ENCODE data around the gene CCNH.

Gene CCNH

DNA sequence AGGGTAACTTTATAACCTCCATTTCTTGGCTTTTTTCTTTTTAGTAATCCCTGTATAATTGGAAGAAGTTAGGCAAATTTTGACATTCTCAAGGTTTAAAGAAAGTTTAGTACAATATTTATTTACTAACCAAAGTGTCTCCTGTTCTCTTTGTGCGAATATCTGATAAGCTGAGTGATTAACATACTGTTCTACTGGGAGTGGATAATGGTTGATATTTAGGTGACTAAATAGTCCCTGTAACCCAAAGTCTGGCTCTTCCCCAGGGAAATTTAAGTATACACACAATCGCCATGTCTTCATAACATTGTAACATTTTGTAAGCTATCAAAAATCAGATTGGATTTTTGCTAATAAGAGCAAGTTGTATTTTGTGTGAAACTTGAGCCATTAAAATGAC lies 40.0 kb downstream of the CCNH start:
- Histone ChIP-seq H4K20me1 (ENCODE audit: insufficient read depth, low read length) (no peaks in the 10 kb centered on the region), H3F3A (ENCODE audit: insufficient read depth, low read length) (no peaks in the 10 kb centered on the region), H3K27ac (ENCODE audit: low read length) (no peak overlapping the region), H3K9me3 (replicated peaks; ENCODE audit: insufficient read depth, low read length) (no peaks in the 10 kb centered on the region), H2AFZ (ENCODE audit: low read length) (no peak overlapping the region), H3K9me2 (replicated peaks; ENCODE audit: insufficient read depth, low read length) (no peaks in the 10 kb centered on the region), H3K79me2 (ENCODE audit: low read length) (0 out of 2 replicates have a peak, but pooled peaks cover 2% of the 10 kb centered on the region), H3K9ac (ENCODE audit: low read length) (no peak overlapping the region), H3K4me3 (ENCODE audit: low read length) (no peak overlapping the region), H3K4me1 (ENCODE audit: low read length) (no peaks in the 10 kb centered on the region), H3K27me3 (replicated peaks; ENCODE audit: insufficient read depth, low read length) (no peaks in the 10 kb centered on the region), H3K36me3 (replicated peaks; ENCODE audit: insufficient read depth, low read length) (peaks cover 7% of the 10 kb centered on the region; the same call in 1 of the 2 replicates), H3K4me2 (ENCODE audit: low read depth, low read length) (no peak overlapping the region)
- TF ChIP-seq EZH2 (optimal IDR thresholded peaks at IDR 0.05; ENCODE audit: low read depth, low read length): no peak
- TF ChIP-seq, protein P1, sequence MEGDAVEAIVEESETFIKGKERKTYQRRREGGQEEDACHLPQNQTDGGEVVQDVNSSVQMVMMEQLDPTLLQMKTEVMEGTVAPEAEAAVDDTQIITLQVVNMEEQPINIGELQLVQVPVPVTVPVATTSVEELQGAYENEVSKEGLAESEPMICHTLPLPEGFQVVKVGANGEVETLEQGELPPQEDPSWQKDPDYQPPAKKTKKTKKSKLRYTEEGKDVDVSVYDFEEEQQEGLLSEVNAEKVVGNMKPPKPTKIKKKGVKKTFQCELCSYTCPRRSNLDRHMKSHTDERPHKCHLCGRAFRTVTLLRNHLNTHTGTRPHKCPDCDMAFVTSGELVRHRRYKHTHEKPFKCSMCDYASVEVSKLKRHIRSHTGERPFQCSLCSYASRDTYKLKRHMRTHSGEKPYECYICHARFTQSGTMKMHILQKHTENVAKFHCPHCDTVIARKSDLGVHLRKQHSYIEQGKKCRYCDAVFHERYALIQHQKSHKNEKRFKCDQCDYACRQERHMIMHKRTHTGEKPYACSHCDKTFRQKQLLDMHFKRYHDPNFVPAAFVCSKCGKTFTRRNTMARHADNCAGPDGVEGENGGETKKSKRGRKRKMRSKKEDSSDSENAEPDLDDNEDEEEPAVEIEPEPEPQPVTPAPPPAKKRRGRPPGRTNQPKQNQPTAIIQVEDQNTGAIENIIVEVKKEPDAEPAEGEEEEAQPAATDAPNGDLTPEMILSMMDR (IDR thresholded peaks at IDR 0.05; ENCODE audit: low read length): no peak
- TF ChIP-seq EZH2phosphoT487 (IDR thresholded peaks at IDR 0.05; ENCODE audit: low read length): no peak
- DNase-seq: no peak

DNA sequence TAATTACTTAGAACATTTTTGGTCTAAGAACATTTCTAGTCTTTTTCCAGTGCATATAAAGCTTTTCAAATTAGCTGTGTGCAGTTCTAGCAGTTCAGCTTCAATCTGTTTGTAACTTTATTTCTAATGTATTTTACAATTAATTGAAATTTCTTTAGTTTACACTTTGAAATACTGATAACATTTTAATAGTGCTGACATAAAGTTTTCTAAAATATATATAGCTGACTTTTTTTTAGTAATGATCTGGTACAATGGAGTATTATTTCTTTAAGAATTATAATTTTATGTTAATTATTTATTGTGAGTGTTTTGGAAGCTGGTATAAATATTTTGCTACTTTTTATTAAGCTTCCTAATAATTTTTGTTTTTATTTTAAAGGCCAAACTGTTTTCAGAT lies 43.3 kb downstream of the CCNH start:
- TF ChIP-seq EZH2phosphoT487 (IDR thresholded peaks at IDR 0.05; ENCODE audit: low read length): no peak
- TF ChIP-seq, protein P1 (IDR thresholded peaks at IDR 0.05; ENCODE audit: low read length): no peak
- TF ChIP-seq EZH2 (optimal IDR thresholded peaks at IDR 0.05; ENCODE audit: low read depth, low read length): no peak
- no peak for DNase-seq
- Histone ChIP-seq H3K9me2 (replicated peaks; ENCODE audit: insufficient read depth, low read length) (no peaks in the 10 kb centered on the region), H3K36me3 (replicated peaks; ENCODE audit: insufficient read depth, low read length) (no peaks in the 10 kb centered on the region; the same call in 1 of the 2 replicates), H3K9me3 (replicated peaks; ENCODE audit: insufficient read depth, low read length) (no peaks in the 10 kb centered on the region), H4K20me1 (ENCODE audit: insufficient read depth, low read length) (no peaks in the 10 kb centered on the region), H3K79me2 (ENCODE audit: low read length) (no peaks in the 10 kb centered on the region), H3K4me2 (ENCODE audit: low read depth, low read length) (no peak overlapping the region), H3K4me3 (ENCODE audit: low read length) (no peak overlapping the region), H3K4me1 (ENCODE audit: low read length) (no peaks in the 10 kb centered on the region), H2AFZ (ENCODE audit: low read length) (no peak overlapping the region), H3K27ac (ENCODE audit: low read length) (no peak overlapping the region), H3K9ac (ENCODE audit: low read length) (no peak overlapping the region), H3F3A (ENCODE audit: insufficient read depth, low read length) (no peaks in the 10 kb centered on the region), H3K27me3 (replicated peaks; ENCODE audit: insufficient read depth, low read length) (no peaks in the 10 kb centered on the region)

DNA sequence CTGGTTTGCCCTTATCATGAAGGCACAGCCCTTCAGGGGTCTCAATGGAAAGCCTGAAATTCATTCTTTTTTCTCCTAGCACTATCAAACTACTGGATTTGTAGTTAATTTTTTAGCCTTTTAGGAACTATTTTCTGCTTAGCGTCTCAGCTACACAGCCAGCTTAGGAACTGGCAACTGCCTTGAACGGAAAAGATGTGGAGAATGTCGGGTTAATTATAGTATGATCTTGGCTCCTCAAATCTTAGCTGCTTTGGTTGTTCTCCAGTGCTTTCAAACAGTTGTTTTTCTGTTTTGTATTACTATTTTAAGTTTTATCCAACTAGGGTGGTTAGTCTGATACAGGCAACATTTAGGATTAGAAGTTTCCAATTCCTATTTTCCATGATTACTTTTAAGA lies 44.1 kb downstream of the CCNH start:
- H3K36me3 ChIP-seq (replicated peaks; ENCODE audit: insufficient read depth, low read length): no peaks in the 10 kb centered on the region; the same call in 1 of the 2 replicates
- TF ChIP-seq, protein P1 (IDR thresholded peaks at IDR 0.05; ENCODE audit: low read length): no peak
- no peak for TF ChIP-seq EZH2 (optimal IDR thresholded peaks at IDR 0.05; ENCODE audit: low read depth, low read length)
- no peak for TF ChIP-seq EZH2phosphoT487 (IDR thresholded peaks at IDR 0.05; ENCODE audit: low read length)

More for the DNA sequence above, 44.1 kb downstream of the CCNH start:
- no peak overlapping the region for H3K27ac ChIP-seq (ENCODE audit: low read length)
- no peaks in the 10 kb centered on the region for H3F3A ChIP-seq (ENCODE audit: insufficient read depth, low read length)
- H3K9ac ChIP-seq (ENCODE audit: low read length): no peak overlapping the region
- no peaks in the 10 kb centered on the region for H3K9me3 ChIP-seq (replicated peaks; ENCODE audit: insufficient read depth, low read length)
- no peaks in the 10 kb centered on the region for H4K20me1 ChIP-seq (ENCODE audit: insufficient read depth, low read length)
- no peaks in the 10 kb centered on the region for H3K27me3 ChIP-seq (replicated peaks; ENCODE audit: insufficient read depth, low read length)
- no peaks in the 10 kb centered on the region for H3K4me1 ChIP-seq (ENCODE audit: low read length)
- no peak for DNase-seq
- no peak overlapping the region for H2AFZ ChIP-seq (ENCODE audit: low read length)
- H3K79me2 ChIP-seq (ENCODE audit: low read length): no peaks in the 10 kb centered on the region
- no peaks in the 10 kb centered on the region for H3K9me2 ChIP-seq (replicated peaks; ENCODE audit: insufficient read depth, low read length)
- no peak overlapping the region for H3K4me3 ChIP-seq (ENCODE audit: low read length)
- no peak overlapping the region for H3K4me2 ChIP-seq (ENCODE audit: low read depth, low read length)

Measured in MM.1S (cell line).